Measurements from ENCODE around the gene TMEM114. TPM values are rescaled to one million over a fixed set of nuclear protein-coding genes. Genes with fewer than 3 reads are reported as not detected.

TMEM114 gene
- total RNA-seq (2014; rRNA removed; shearing (Covaris generic)) = 4.1 TPM in 1 of 2 replicates, not detected in the other

DNA sequence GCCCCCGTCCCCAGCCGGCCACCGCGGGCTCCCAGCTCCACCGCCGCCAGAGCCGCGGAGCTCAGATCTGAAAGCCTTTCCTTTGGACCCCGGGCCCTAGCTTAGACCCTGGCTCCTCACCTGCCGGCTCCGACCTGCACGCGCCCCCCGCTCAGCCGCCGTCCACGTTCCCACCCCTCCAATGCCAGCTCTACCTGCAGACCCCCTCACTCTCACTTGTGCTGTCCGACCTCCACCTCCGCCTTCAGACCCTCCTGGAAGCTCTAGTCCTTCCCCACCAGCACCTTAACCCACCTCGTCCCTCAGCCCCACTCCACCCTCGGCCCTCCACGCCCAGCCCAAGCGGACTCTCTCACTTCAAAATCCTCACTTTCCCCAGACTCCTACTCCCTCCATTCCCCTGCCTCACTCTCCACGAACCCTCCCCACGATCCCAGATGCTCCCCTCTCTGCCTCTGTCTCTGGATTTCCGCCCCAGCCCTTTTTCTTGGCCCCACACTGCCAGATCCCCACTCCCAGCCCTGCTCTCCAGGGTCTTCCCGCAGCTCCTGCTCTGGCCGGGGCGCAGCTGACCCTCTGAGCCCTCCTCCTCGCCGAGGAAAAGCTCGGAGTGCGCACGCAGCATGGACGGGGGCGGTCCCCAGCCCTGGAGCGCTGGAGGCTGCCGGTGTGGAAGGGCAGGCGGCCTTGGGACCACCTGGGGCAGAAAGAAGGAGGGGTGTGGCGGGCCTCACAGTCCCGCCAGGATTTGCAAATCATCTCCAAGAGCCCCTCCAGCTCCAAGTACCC is at the start of gene TMEM114:
Gene TMEM114 (minus strand): TSS at position 612 of the 789 bp plus-strand sequence. CDS start 673 bp downstream, outside the sequence.
- H3K36me3 ChIP-seq (replicated peaks; ENCODE audit: control insufficient read depth, insufficient read depth, low read length) = no peaks in the 10 kb centered on the region
- peaks cover 36% of the 10 kb centered on the region for H3K27me3 ChIP-seq (ENCODE audit: control insufficient read depth, insufficient read depth, low read length)
- peak within 1 kb of the TSS; percentile 50 for H3K4me3 ChIP-seq (ENCODE audit: insufficient read depth, low read depth, low read length)
- peak; percentile 88 for DNase-seq

DNA sequence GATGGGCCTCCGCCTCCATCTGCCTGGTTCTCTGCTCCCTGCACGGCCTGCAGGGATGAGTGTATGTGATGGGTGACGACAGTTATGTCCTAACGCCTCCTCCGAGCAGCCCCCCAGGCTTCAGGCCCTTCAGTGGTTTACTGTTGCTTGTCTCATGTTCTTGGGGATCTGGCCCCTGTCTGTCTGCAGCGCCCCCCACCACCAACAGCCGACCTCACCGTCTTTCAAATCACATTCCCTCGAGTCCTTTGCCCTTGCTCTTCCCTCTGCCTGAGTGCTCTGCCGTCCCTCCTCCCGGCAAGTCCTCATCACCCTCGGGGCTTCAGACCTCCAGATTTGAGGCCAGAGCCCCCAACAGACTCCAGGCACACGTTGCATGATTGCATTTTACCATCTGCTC is 49.4 kb upstream of the TMEM114 start:
- no peak for DNase-seq
- H3K4me3 ChIP-seq (ENCODE audit: insufficient read depth, low read depth, low read length) = no peak overlapping the region
- peaks cover 56% of the 10 kb centered on the region for H3K36me3 ChIP-seq (replicated peaks; ENCODE audit: control insufficient read depth, insufficient read depth, low read length)
- H3K27me3 ChIP-seq (ENCODE audit: control insufficient read depth, insufficient read depth, low read length) = no peaks in the 10 kb centered on the region

DNA sequence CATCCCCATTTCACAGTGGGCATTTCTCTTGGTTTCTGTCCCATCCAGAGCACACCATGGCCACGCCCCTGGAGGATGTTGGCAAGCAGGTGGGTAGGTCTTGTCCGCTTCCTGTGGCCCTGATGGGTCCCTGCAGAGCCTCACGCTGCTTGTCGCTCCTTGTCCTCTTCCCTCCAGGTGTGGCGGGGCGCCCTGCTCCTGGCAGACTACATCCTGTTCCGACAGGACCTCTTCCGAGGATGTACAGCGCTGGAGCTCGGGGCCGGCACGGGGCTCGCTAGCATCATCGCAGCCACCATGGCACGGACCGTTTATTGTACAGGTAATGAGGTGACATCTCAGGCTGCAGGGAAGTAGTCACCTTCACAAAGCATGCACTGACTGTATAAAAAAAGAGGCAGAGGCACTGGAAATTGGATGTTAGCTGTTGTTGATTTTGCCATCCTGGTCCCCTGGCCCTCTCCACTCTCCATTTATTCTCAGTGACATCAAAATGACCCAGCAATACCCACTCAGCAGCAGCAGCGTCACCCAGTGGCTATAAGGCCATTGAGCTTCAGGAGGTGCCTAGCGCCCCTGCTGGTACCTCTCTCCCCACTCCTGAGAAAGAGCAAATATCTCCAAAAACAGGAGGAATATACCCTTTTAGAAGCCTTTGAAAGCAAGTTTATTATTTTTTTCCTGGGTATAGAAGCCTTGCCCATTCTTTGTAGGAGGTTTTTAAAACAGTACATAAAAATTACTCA is 44.9 kb upstream of the TMEM114 start:
- H3K27me3 ChIP-seq (ENCODE audit: control insufficient read depth, insufficient read depth, low read length) = no peaks in the 10 kb centered on the region
- H3K36me3 ChIP-seq (replicated peaks; ENCODE audit: control insufficient read depth, insufficient read depth, low read length) = peaks cover 50% of the 10 kb centered on the region
- DNase-seq = peak; percentile 91
- no peak overlapping the region for H3K4me3 ChIP-seq (ENCODE audit: insufficient read depth, low read depth, low read length)

DNA sequence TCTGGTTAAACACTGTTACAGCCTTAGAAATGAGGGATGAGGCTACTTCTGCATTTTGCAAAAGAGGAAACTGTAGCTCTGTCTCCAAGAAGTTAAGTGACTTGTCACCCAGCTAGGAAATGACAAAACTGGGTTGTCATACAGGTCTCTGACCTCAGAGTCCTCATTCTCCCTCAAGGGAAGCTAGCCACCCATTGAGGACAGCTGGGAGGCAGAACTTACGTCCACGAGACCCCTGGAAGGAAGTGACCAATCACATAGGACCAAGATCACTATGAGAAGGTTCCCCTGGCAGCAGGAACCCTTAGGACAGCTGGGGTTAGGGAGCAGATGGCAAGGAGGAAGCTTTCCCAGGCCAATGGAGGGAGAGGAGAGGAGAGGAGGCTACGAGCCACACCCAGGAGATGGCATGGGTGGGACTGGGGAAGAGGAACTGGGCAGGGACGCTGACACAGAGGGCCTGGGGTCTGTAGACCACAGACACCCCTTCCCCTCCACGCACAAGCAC is 42.4 kb upstream of the TMEM114 start:
- Histone ChIP-seq H3K4me3 (ENCODE audit: insufficient read depth, low read depth, low read length) (no peak overlapping the region), H3K27me3 (ENCODE audit: control insufficient read depth, insufficient read depth, low read length) (no peaks in the 10 kb centered on the region), H3K36me3 (replicated peaks; ENCODE audit: control insufficient read depth, insufficient read depth, low read length) (peaks cover 64% of the 10 kb centered on the region)
- no peak for DNase-seq

DNA sequence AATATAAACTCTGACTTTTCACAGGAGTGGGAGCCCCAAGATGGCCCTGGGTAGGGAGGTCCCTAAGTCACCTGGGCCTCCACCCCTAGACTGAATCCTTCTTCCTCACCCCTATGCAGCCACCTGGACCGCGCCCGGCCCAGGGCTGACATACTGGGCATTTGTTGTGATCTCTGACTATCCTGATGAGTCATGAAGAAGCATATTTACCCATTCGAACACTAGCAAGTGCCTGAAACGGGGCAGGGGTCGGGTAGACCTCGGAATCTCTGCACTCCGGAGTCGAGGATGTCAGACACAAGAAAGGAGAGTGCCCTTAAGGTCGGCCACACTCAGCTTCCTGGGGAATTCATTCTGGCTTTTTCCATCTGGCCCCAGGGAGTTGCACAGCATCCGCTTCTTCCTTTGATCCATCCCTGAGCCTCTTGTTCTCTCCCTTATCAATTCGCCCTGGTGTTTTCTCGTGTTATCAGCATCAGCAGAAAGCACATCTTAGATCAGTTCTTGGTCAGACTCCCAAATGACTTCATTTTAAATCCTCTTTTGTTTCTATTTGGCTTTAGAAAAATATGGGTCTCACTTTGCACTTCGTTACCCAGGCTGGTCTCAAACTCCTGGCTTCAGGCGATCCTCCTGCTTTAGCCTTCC is 41.6 kb upstream of the TMEM114 start:
- Histone ChIP-seq H3K4me3 (ENCODE audit: insufficient read depth, low read depth, low read length) (no peak overlapping the region), H3K27me3 (ENCODE audit: control insufficient read depth, insufficient read depth, low read length) (no peaks in the 10 kb centered on the region), H3K36me3 (replicated peaks; ENCODE audit: control insufficient read depth, insufficient read depth, low read length) (peaks cover 66% of the 10 kb centered on the region)
- DNase-seq = no peak

DNA sequence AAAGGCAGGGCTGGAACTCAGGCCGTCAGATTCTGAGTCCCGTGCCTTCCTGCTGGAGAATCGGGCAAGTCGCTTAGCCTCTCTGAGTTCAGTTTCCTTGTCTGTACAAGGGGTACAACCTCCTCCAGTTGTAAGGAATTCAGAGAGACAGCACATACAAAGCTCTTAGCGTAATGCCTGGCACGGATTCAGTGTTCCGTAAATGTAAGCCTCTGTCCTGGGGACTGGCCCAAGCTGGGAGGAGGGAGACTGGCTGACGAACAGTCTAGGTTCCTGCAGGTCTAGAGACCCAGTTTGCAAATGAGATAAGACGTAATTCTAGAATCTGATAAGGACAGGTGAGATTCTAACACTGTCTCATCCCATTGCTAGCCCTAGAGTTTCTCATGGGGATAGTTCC is 41.1 kb upstream of the TMEM114 start:
- H3K36me3 ChIP-seq (replicated peaks; ENCODE audit: control insufficient read depth, insufficient read depth, low read length) = peaks cover 63% of the 10 kb centered on the region
- no peak overlapping the region for H3K4me3 ChIP-seq (ENCODE audit: insufficient read depth, low read depth, low read length)
- DNase-seq = no peak
- no peaks in the 10 kb centered on the region for H3K27me3 ChIP-seq (ENCODE audit: control insufficient read depth, insufficient read depth, low read length)

DNA sequence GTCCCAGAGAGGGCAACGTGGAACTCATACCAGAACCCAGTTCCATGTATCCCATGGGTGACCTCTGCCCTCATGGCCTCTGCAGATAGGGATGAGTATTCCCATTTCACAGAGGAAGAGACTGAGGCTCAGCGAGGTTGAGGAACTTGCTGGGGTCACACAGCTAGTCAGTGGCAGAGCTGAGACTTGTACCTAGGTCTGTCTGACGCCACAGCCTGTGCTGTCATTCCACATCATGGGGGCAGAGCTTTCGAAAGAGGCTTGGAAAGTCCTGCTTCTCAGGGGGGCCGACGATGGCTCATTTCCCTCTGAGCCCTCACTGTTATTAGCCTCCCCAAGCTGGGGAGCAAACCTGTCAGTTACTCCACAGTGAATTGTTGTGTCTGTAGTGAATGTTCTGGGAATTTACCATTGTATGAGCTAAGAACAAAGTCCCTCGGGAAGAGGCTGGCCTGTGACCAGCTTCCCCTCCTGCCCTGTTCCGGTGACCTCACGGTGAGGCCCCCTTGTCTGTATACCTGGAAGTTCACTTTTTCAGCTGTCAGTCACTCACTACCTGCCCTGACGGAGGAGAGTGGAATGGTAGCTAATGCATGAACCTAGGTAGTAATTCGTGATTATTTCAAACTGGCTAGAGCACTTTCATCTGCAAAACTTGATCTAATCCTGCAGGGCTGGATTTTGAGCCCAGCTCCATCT is 40.1 kb upstream of the TMEM114 start:
- no peak for DNase-seq
- peaks cover 64% of the 10 kb centered on the region for H3K36me3 ChIP-seq (replicated peaks; ENCODE audit: control insufficient read depth, insufficient read depth, low read length)
- H3K4me3 ChIP-seq (ENCODE audit: insufficient read depth, low read depth, low read length) = no peak overlapping the region
- no peaks in the 10 kb centered on the region for H3K27me3 ChIP-seq (ENCODE audit: control insufficient read depth, insufficient read depth, low read length)

DNA sequence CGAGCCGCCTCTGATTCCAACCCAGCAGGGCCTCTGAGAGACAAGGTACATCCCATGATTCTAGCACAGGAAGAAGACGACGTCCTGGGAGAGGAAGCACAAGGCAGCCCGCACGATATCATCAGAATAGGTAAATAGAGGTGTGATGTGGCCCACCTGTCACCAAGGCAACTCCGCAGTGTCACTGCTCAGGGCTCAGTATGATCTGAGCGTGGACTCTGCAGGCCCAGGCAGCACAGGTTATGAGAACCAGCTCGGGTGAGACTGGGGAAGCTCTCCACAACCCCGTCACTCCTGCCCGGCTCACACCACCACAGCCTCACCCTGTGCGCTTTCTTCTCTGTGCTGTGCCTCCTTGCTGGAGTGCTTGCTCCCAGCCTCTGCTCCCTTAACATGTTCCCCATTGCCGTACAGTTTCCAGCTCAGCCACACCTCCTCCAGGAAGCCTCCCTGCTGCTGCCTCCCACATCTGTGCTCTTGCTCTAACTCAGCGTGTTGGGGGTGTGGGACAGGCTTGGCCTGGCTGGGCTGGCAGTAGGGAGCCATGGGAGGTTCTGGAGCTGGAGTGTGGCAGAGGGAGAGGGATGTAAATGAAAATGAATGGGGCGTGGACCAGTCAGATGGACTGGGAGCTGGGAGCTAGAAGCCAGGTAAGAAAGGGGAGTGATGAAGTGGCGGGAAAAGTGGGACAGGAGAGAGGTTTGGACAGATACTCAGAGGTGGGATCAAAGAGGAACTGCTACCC is 38.8 kb upstream of the TMEM114 start:
- Histone ChIP-seq H3K36me3 (replicated peaks; ENCODE audit: control insufficient read depth, insufficient read depth, low read length) (peaks cover 64% of the 10 kb centered on the region), H3K27me3 (ENCODE audit: control insufficient read depth, insufficient read depth, low read length) (no peaks in the 10 kb centered on the region), H3K4me3 (ENCODE audit: insufficient read depth, low read depth, low read length) (no peak overlapping the region)
- no peak for DNase-seq

DNA sequence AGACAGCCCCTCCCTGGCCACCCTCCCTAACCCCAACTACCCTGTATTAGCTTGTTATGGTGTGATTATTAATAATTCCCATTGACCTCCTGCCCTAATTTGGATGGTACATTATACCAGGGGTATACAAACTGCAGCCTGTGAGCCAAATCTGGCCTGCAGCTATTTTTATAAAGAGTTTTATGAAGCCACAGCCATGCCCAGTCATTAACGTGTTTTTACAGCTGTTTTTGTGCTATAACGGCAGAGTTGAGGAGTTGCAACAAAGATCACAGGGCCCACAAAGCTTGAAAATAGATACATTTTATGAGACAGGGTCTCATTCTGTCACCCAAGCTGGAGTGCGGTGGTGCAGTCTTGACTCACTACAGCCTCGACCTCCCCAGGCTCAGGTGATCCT is 37.1 kb upstream of the TMEM114 start:
- DNase-seq = no peak
- H3K4me3 ChIP-seq (ENCODE audit: insufficient read depth, low read depth, low read length) = no peak overlapping the region
- H3K36me3 ChIP-seq (replicated peaks; ENCODE audit: control insufficient read depth, insufficient read depth, low read length) = peaks cover 60% of the 10 kb centered on the region
- H3K27me3 ChIP-seq (ENCODE audit: control insufficient read depth, insufficient read depth, low read length) = no peaks in the 10 kb centered on the region

DNA sequence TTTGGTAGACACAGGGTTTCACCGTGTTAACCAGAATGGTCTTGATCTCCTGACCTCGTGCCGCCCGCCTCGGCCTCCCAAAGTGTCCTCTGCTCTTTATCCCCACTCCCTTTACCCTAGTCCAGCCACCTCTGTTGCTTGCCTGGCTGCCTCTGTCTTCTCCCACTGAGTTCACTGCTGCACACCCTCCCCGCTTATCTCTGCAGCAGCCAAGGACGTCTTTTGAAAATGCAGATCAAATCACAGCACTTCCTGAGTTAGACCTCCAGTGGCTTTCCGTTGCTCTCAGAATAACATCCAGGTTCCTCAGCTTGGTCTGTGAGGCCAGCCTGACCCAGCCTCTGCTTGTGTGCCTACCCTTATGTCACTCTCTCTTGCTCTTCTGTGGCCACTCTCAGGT is 36.6 kb upstream of the TMEM114 start:
- H3K4me3 ChIP-seq (ENCODE audit: insufficient read depth, low read depth, low read length) = no peak overlapping the region
- peaks cover 57% of the 10 kb centered on the region for H3K36me3 ChIP-seq (replicated peaks; ENCODE audit: control insufficient read depth, insufficient read depth, low read length)
- no peak for DNase-seq
- no peaks in the 10 kb centered on the region for H3K27me3 ChIP-seq (ENCODE audit: control insufficient read depth, insufficient read depth, low read length)

DNA sequence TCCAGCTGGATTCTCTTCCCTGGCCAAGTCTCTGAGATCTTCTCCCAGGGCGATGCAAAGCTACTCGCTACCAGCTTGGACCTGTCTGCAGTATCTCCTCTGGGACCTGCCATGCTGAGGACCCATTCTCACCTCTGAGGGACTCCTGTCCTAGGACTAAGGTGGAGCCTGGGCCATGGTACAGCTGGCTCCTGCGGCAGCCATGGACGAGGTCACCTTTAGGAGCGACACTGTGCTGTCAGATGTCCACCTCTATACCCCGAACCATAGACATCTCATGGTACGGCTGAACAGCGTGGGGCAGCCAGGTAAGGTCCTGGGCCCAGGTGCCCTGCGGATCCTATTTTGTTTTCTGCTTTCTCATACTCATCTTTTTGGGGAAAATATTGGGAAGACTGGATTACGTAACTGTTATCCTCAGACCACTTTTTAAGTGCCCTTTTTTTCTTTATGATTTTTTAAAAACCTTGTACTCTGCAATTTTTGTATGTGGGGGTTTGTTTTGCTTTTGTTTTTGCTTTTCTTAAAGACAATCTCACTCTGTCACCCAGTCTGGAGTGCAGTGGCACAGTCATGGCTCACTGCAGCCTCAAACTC is 35.3 kb upstream of the TMEM114 start:
- Histone ChIP-seq H3K36me3 (replicated peaks; ENCODE audit: control insufficient read depth, insufficient read depth, low read length) (peaks cover 48% of the 10 kb centered on the region), H3K27me3 (ENCODE audit: control insufficient read depth, insufficient read depth, low read length) (no peaks in the 10 kb centered on the region), H3K4me3 (ENCODE audit: insufficient read depth, low read depth, low read length) (no peak overlapping the region)
- no peak for DNase-seq

DNA sequence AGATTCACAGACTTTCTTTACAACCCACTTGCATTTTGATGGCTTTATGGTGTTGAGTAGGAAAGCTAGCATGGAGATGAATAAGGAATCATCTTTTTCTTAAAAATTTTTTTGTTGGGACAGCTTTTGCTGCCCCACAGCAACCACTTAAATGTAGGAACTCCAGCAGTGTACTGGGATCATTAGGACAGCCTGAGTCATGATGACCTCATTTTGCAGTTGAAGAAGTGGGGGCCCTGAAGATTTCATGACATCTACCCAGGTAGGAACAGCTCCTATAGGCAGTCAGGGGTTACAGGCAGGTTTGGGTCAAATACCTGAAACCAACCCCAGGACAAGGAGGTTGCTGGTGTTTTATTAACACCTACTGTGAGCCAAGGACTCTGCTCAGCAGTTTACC is 33.3 kb upstream of the TMEM114 start:
- peaks cover 29% of the 10 kb centered on the region for H3K36me3 ChIP-seq (replicated peaks; ENCODE audit: control insufficient read depth, insufficient read depth, low read length)
- no peak overlapping the region for H3K4me3 ChIP-seq (ENCODE audit: insufficient read depth, low read depth, low read length)
- DNase-seq = no peak
- no peaks in the 10 kb centered on the region for H3K27me3 ChIP-seq (ENCODE audit: control insufficient read depth, insufficient read depth, low read length)

DNA sequence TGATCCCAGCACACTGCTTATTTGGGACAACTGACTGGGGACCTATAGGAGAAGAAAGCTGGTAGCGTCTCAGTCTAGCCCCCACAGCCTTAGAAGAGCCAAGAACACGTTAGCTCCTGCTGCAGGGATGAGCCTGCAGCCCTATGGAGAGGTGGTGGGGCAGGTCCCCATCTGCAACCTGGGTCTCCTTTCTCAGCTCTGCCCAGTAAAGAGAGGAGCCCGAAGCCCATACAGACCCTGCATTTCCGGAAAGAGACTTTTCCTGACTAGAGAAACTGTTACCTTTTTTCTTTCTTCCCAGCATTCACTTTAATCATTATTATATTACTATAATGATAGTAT is 32.0 kb upstream of the TMEM114 start:
- H3K4me3 ChIP-seq (ENCODE audit: insufficient read depth, low read depth, low read length) = peak overlapping the region; percentile 98
- peaks cover 16% of the 10 kb centered on the region for H3K36me3 ChIP-seq (replicated peaks; ENCODE audit: control insufficient read depth, insufficient read depth, low read length)
- no peaks in the 10 kb centered on the region for H3K27me3 ChIP-seq (ENCODE audit: control insufficient read depth, insufficient read depth, low read length)
- peak; percentile 80 for DNase-seq
